H1 (cell line): ENCODE data around the gene SOBP. TPM values are rescaled to one million over a fixed set of nuclear protein-coding genes. Genes with fewer than 3 reads are reported as not detected.

Source experiments
- EGR1 ChIP-seq: IDR thresholded peaks from 2 replicates; pipeline ENCODE4 v1.6.1; 2011; ENCODE audit warnings: low read depth, low read length, borderline replicate concordance
- HDAC2 ChIP-seq, 2 experiments: fragments of 300-600 bp in 1 of 2; sonication (generic) in 1 of 2; IDR thresholded peaks; 2 replicates each; pipeline ENCODE4 v1.6.1; 2011 to 2012; ENCODE audit warnings: low read depth in 2 of 2, low read length in 2 of 2, mild to moderate bottlenecking in 2 of 2, moderate library complexity in 2 of 2, borderline replicate concordance in 1 of 2, inconsistent platforms in 1 of 2
- PHF8 ChIP-seq: fragments of 200-600 bp; sonication (generic); conservative IDR thresholded peaks from 2 replicates; pipeline ENCODE4 v1.7.1; 2012; ENCODE audit warnings: low read depth, mild to moderate bottlenecking, inconsistent platforms, low read length, moderate library complexity
- POLR2A ChIP-seq, 2 experiments: IDR thresholded peaks; 1 replicate in 1 of 2; 2 replicates in 1 of 2; pipeline ENCODE4 v1.6.1; 2011; ENCODE audit warnings: low read depth in 2 of 2, low read length in 2 of 2, mild to moderate bottlenecking in 2 of 2; ENCODE audit errors: control extremely low read depth in 1 of 2
- TAF7 ChIP-seq: optimal IDR thresholded peaks from 2 replicates; pipeline ENCODE3; 2011; ENCODE audit warnings: low read depth, mild to moderate bottlenecking, inconsistent platforms, low read length, moderate library complexity, borderline replicate concordance
- ZNF274 ChIP-seq: IDR thresholded peaks from 2 replicates; pipeline ENCODE4 v1.7.0; 2012; ENCODE audit warnings: low read length, borderline replicate concordance; ENCODE audit errors: extremely low read depth
- polyA plus RNA-seq, 7 experiments: library from polyadenylated mRNA; depleted of rRNA in 3 of 7; stranded (reverse) in 5 of 7; unstranded in 2 of 7; fragments of >200 nt in 5 of 7; fragments of 200-250 nt in 2 of 7; gene quantifications; 1 replicate in 5 of 7; 2 replicates in 1 of 7; 4 replicates in 1 of 7; pipeline versions ENCODE4 v1.2.1 to v1.2.3, GENCODE V29; 2011 to 2013; ENCODE audit warnings: missing spikeins in 2 of 7, mixed read lengths in 2 of 7
- total RNA-seq: library from RNA; stranded (reverse); fragmentation: NEBNext Ultra II Directional; extraction: Animal tissue kit (Norgen Biotek cat#: 25700); gene quantifications from 2 replicates; pipeline ENCODE4 v1.2.1, GENCODE V29; 2021
- TF ChIP-seq, protein P1 (sequence below): IDR thresholded peaks from 2 replicates; pipeline ENCODE4 v1.6.1; 2011; ENCODE audit warnings: low read depth, mild to moderate bottlenecking, low read length; ENCODE audit not compliant: insufficient read depth

SOBP gene
- total and polyA plus RNA-seq, 2 of the 8 experiments (the other 6 are each of a cell fraction or from before 2014, with no cell fraction given), result 0.45 to 6.2 TPM

DNA sequence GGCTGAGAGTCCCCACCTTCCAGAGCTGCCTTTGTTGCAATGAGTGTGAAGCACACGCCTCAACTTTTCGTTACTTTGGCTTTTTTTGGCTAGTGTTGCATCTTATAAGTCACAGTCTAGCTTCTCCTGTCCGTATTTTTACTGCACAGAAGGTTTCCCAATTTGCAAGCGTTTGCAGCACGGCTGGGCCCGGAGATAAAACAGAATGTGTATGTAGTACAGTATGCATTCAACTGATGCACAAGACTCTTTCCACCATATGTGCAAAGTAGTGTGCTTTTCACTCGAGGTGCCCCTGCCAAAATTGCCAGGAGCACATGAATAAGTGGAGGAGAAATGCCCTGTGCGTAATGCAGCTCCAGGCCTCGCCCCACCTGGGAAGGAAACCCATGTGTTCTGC lies 79.6 kb downstream of the SOBP start (continued):
- TF ChIP-seq ZNF274 (no peak), HDAC2 (IDR thresholded peaks at IDR 0.05; ENCODE audit: borderline replicate concordance in 1 of 2, low read depth in 2 of 2, low read length in 2 of 2) (no peak), POLR2A (IDR thresholded peaks at IDR 0.05; ENCODE audit: control extremely low read depth in 1 of 2, low read depth in 2 of 2, low read length in 2 of 2) (no peak), PHF8 (no peak), EGR1 (no peak), TAF7 (no peak)
- TF ChIP-seq, protein P1, sequence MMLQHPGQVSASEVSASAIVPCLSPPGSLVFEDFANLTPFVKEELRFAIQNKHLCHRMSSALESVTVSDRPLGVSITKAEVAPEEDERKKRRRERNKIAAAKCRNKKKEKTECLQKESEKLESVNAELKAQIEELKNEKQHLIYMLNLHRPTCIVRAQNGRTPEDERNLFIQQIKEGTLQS, result no peak
